ENCODE data around the gene NDUFAF5. TPM values are rescaled to one million over a fixed set of nuclear protein-coding genes. Genes with fewer than 3 reads are reported as not detected.

Gene NDUFAF5
- total and polyA plus RNA-seq, 8 donors: 6.6 to 21.9 (median 9.9) TPM

GRCh38 chr20:13855613-13856012 lies 70.8 kb downstream of the NDUFAF5 start:
- intact Hi-C loops (cut with DNase I): no loop called here
- Histone ChIP-seq H3K4me1 (no peaks in the 10 kb centered on the region), H3K4me3 (no peak overlapping the region), H3K27ac (no peak overlapping the region), H3K27me3 (no peaks in the 10 kb centered on the region), H3K36me3 (no peaks in the 10 kb centered on the region), H3K9me3 (no peaks in the 10 kb centered on the region)
- no peak for TF ChIP-seq CTCF (IDR thresholded peaks at IDR 0.05)
- ATAC-seq (no peak), DNase-seq (no peak), FAIRE-seq (no peak)
- 72 to 80% methylated on average over 4 of the region's 4 CpGs for WGBS, 2 donors

DNA sequence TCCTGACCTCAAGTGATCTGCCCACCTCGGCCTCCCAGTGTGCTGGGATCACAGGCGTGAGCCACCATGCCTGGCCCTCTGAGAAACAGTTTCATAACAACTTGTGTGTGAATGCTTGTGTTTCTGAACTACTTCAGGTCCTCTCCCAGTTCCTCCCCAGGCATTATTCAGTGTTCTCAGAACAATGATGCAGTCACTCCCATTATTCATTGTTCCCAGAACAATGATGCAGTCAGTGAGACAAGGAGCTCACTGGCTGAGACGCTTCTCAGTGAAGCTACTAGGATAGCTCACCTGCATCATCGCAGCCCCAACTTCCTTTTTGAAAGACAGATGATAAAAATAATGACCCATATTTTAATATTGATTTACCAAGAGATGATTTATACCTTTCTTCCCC lies 71.5 kb downstream of the NDUFAF5 start:
- H3K27me3 ChIP-seq: no peaks in the 10 kb centered on the region
- no peak for ATAC-seq
- H3K4me1 ChIP-seq: no peaks in the 10 kb centered on the region
- intact Hi-C loops (cut with DNase I): no loop called here
- FAIRE-seq: no peak
- 56 to 63% methylated on average over 4 of the region's 4 CpGs for WGBS, 2 donors
- no peak for DNase-seq
- H3K4me3 ChIP-seq: no peak overlapping the region
- no peak overlapping the region for H3K27ac ChIP-seq
- no peak for TF ChIP-seq CTCF (IDR thresholded peaks at IDR 0.05)
- H3K36me3 ChIP-seq: no peaks in the 10 kb centered on the region
- H3K9me3 ChIP-seq: no peaks in the 10 kb centered on the region

DNA sequence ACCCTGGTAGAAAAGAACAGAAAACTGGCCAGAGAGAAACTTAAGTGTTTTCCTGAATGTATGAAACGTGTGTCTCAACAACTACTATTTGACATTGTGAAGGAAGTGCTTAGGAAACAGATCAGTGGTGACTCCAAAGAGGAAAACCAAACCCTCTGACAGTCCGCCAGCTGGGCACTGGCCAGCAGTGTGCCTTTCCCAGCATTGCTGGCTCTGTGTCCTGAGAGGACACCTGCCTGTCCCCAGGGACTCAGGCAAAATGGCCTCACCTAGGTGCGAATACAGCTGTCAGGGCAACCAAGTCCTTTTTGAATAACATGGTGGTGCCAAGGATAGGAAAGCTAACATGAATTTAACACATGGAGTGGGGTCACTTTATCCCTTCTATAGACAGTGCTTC lies 72.5 kb downstream of the NDUFAF5 start:
- H3K4me1 ChIP-seq: no peaks in the 10 kb centered on the region
- no peaks in the 10 kb centered on the region for H3K9me3 ChIP-seq
- H3K27me3 ChIP-seq: no peaks in the 10 kb centered on the region
- DNase-seq (peak in 3 of 6 donors; percentile 9 to 26 (median 18)), FAIRE-seq (no peak), ATAC-seq (peak in 3 of 4 donors; percentile 34 to 65 (median 56))
- intact Hi-C loops (cut with DNase I): no loop called here
- H3K27ac ChIP-seq: no peak overlapping the region
- WGBS, 2 donors: 45 to 54% methylated on average over 3 of the region's 3 CpGs
- no peak for TF ChIP-seq CTCF (IDR thresholded peaks at IDR 0.05)
- H3K36me3 ChIP-seq: no peaks in the 10 kb centered on the region
- no peak overlapping the region for H3K4me3 ChIP-seq

GRCh38 chr20:13857961-13858360 lies 73.1 kb downstream of the NDUFAF5 start:
- 84 to 90% methylated on average over 7 of the region's 7 CpGs for WGBS, 2 donors
- no peak for ATAC-seq
- Histone ChIP-seq H3K4me1 (no peaks in the 10 kb centered on the region), H3K36me3 (no peaks in the 10 kb centered on the region), H3K9me3 (no peaks in the 10 kb centered on the region), H3K27ac (no peak overlapping the region), H3K4me3 (no peak overlapping the region), H3K27me3 (no peaks in the 10 kb centered on the region)
- FAIRE-seq: no peak
- TF ChIP-seq CTCF (IDR thresholded peaks at IDR 0.05): no peak
- intact Hi-C loops (cut with DNase I): no loop called here
- no peak for DNase-seq

- intact Hi-C loops (cut with DNase I): no loop called here
- H3K9me3 ChIP-seq: no peaks in the 10 kb centered on the region
- H3K4me1 ChIP-seq: no peaks in the 10 kb centered on the region
- H3K36me3 ChIP-seq: no peaks in the 10 kb centered on the region
- ATAC-seq (no peak), FAIRE-seq (no peak), DNase-seq (no peak)
- H3K27ac ChIP-seq: no peak overlapping the region
- H3K4me3 ChIP-seq: no peak overlapping the region
- H3K27me3 ChIP-seq: no peaks in the 10 kb centered on the region
- TF ChIP-seq CTCF (IDR thresholded peaks at IDR 0.05): no peak
- WGBS, 2 donors: 82 to 90% methylated on average over 5 of the region's 5 CpGs
Measured at GRCh38 chr20:13858439-13858838, 73.6 kb downstream of the NDUFAF5 start.

All from pancreas (tissue), 10 donors.